ENCODE results near the gene TRPM8. TPM values are rescaled to one million over a fixed set of nuclear protein-coding genes. Genes with fewer than 3 reads are reported as not detected.
A peak's percentile ranks its signal among the peaks of the same experiment; 100 is the strongest.

The TRPM8 gene
- total RNA-seq, 2 experiments from 2014 or later, result not detected

DNA sequence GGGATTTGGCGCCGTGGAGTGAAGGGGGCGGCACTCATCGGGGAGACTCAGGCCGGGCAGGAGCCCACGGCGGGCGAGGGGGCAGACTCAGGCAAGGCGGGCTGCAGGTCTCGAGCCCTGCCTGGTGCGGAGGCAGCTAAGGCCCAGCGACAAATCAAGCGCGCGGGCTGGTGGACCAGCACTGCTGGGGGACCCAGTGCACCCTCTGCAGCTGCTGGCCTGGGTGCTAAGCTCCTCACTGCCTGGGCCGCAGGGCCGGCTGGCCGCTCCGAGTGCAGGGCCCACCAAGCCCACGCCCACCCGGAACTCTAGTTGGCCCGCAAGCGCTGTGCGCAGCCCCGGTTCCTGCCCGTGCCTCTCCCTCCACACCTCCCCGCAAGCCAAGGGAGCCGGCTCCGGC, 107.1 kb downstream of the TRPM8 start:
- ChIA-PET POLR2A (interaction anchor here (0.9 to 3.1 kb wide), 3 partner anchors 22 to 77 kb away, joined by 3 to 14 read pairs (median 3); no protein-coding TSS in a partner anchor), CTCF (no interaction called here)
- Histone ChIP-seq H3K9me3 (ENCODE audit: control insufficient read depth in 1 of 2, insufficient read depth in 1 of 2, low read length in 2 of 2) (peaks cover 0 to 11% of the 10 kb centered on the region in 2 experiments), H3K4me3 (ENCODE audit: low read length) (no peak overlapping the region), H3K4me1 (ENCODE audit: insufficient read depth, low read length) (peaks cover 46% of the 10 kb centered on the region), H3K36me3 (ENCODE audit: insufficient read depth, low read length) (no peaks in the 10 kb centered on the region), H3K27ac (ENCODE audit: low read depth in 1 of 2, low read length in 2 of 2) (no peak overlapping the region), H3K27me3 (ENCODE audit: control insufficient read depth in 1 of 2, insufficient read depth in 2 of 2, low read length in 2 of 2) (no peaks in the 10 kb centered on the region)
- no peaks in the 10 kb centered on the region for H3K27me3 Mint-ChIP-seq
- ATAC-seq (ENCODE audit: poor library complexity) (no peak), DNase-seq (no peak)
- intact Hi-C loops (cut with DNase I, micrococcal nuclease), result loop anchor here in 1 of 2 experiments (2.0 kb wide), 1 partner anchor 34 kb away; no protein-coding TSS in a partner anchor
- H3K4me1 Mint-ChIP-seq (ENCODE audit: low read depth), result peaks cover 37% of the 10 kb centered on the region
- no peak overlapping the region for H3K4me3 Mint-ChIP-seq
- no peak for TF ChIP-seq CTCF (IDR thresholded peaks at IDR 0.05)
- H3K27ac Mint-ChIP-seq, result no peak overlapping the region
- H3K9me3 Mint-ChIP-seq, result no peaks in the 10 kb centered on the region
- H3K36me3 Mint-ChIP-seq (ENCODE audit: low read depth), result no peaks in the 10 kb centered on the region

DNA sequence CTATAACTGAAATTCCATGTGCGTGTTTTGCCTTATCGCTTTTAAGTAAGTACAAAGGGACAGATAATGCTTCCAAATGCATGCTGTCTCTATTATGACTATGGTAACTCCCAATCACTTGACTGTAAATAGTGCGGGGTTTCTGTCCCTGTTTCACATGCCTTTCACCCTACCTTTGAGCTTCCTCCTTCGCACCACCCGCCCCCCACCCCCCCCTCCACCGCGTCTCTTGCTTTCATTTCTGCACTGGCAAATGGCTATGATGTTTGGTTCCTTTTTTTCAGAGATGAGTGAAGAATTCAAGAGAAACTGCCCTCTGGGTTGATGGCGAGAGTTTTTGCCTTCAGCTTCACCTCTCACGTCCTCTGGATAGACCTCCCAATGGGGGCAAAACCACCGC, 108.3 kb downstream of the TRPM8 start:
- no peaks in the 10 kb centered on the region for H3K27me3 Mint-ChIP-seq
- Histone ChIP-seq H3K27me3 (ENCODE audit: control insufficient read depth in 1 of 2, insufficient read depth in 2 of 2, low read length in 2 of 2) (no peaks in the 10 kb centered on the region), H3K4me3 (ENCODE audit: low read length) (peak overlapping the region; percentile 39), H3K27ac (ENCODE audit: low read depth in 1 of 2, low read length in 2 of 2) (no peak overlapping the region), H3K36me3 (ENCODE audit: insufficient read depth, low read length) (no peaks in the 10 kb centered on the region), H3K9me3 (ENCODE audit: control insufficient read depth in 1 of 2, insufficient read depth in 1 of 2, low read length in 2 of 2) (peaks cover 0 to 11% of the 10 kb centered on the region in 2 experiments), H3K4me1 (ENCODE audit: insufficient read depth, low read length) (peaks cover 47% of the 10 kb centered on the region)
- TF ChIP-seq CTCF (IDR thresholded peaks at IDR 0.05), result no peak
- H3K27ac Mint-ChIP-seq, result peak overlapping the region; percentile 2
- peak overlapping the region; percentile 88 for H3K4me3 Mint-ChIP-seq
- CTCF ChIA-PET, result interaction anchor here (1.0 kb wide), 1 partner anchor 520 kb away, joined by 3 read pairs; no protein-coding TSS in a partner anchor
- DNase-seq, result peak in 4 of 14 experiments; percentile 54 to 59 (median 56)
- no peaks in the 10 kb centered on the region for H3K9me3 Mint-ChIP-seq
- peak; percentile 84 for ATAC-seq (ENCODE audit: poor library complexity)
- H3K36me3 Mint-ChIP-seq (ENCODE audit: low read depth), result no peaks in the 10 kb centered on the region
- POLR2A ChIA-PET, result interaction anchor here (0.5 to 3.1 kb wide), 5 partner anchors 24 to 472 kb away, joined by 3 to 14 read pairs (median 3); partner anchors contain the start of gene ARL4C
- peaks cover 37% of the 10 kb centered on the region for H3K4me1 Mint-ChIP-seq (ENCODE audit: low read depth)
- intact Hi-C loops (cut with DNase I, micrococcal nuclease), result loop anchor here (2.0 to 5.0 kb wide), 2 partner anchors 33 to 35 kb away; no protein-coding TSS in a partner anchor

- CTCF ChIA-PET, result interaction anchor here (0.5 kb wide), 1 partner anchor 192 kb away, joined by 3 read pairs; no protein-coding TSS in a partner anchor
- H3K27ac ChIP-seq (ENCODE audit: low read depth in 1 of 2, low read length in 2 of 2), result peak overlapping the region in 1 of 2 donors; percentile 25
These were observed 108.8 kb downstream of the TRPM8 start for GRCh38 chr2:234025891-234026401.

More at GRCh38 chr2:234025891-234026401, 108.8 kb downstream of the TRPM8 start:
- no peak for TF ChIP-seq CTCF (IDR thresholded peaks at IDR 0.05)
- H3K4me1 Mint-ChIP-seq (ENCODE audit: low read depth), result peaks cover 38% of the 10 kb centered on the region
- H3K4me3 Mint-ChIP-seq, result peak overlapping the region; percentile 88
- no peaks in the 10 kb centered on the region for H3K9me3 Mint-ChIP-seq
- peaks cover 0 to 11% of the 10 kb centered on the region in 2 experiments for H3K9me3 ChIP-seq (ENCODE audit: control insufficient read depth in 1 of 2, insufficient read depth in 1 of 2, low read length in 2 of 2)
- H3K4me3 ChIP-seq (ENCODE audit: low read length), result peak overlapping the region; percentile 39
- intact Hi-C loops (cut with DNase I, micrococcal nuclease), result loop anchor here (2.0 to 5.0 kb wide), 2 partner anchors 34 to 35 kb away; no protein-coding TSS in a partner anchor
- H3K36me3 Mint-ChIP-seq (ENCODE audit: low read depth), result no peaks in the 10 kb centered on the region
- ATAC-seq (ENCODE audit: poor library complexity) (peak; percentile 14), DNase-seq (peak in 1 of 14 experiments; percentile 11)
- POLR2A ChIA-PET, result interaction anchor here (1.0 to 3.1 kb wide), 2 partner anchors 36 to 471 kb away, joined by 3 to 14 read pairs; partner anchors contain the start of gene ARL4C
- H3K27ac Mint-ChIP-seq, result peak overlapping the region; percentile 2
- peaks cover 52% of the 10 kb centered on the region for H3K4me1 ChIP-seq (ENCODE audit: insufficient read depth, low read length)
- no peaks in the 10 kb centered on the region for H3K27me3 Mint-ChIP-seq
- no peaks in the 10 kb centered on the region for H3K36me3 ChIP-seq (ENCODE audit: insufficient read depth, low read length)
- no peaks in the 10 kb centered on the region for H3K27me3 ChIP-seq (ENCODE audit: control insufficient read depth in 1 of 2, insufficient read depth in 2 of 2, low read length in 2 of 2)
